ENCODE measurements around the gene CLASP1. TPM values are rescaled to one million over a fixed set of nuclear protein-coding genes. Genes with fewer than 3 reads are reported as not detected.
"Not testable (repeated sequence)": the region's sequence is repeated elsewhere in the genome, so short reads cannot be mapped to it uniquely, and the experiment has no call there.

CLASP1 gene
- total and polyA plus RNA-seq, 3 donors from 2014 or later: 43.8 to 130 (median 103) TPM

- Histone ChIP-seq H3K27ac (no peak overlapping the region), H3K36me3 (ENCODE audit: low read depth, missing control alignments) (no peaks in the 10 kb centered on the region), H3K4me1 (peaks cover 12% of the 10 kb centered on the region), H3K27me3 (no peaks in the 10 kb centered on the region), H3K9me3 (no peaks in the 10 kb centered on the region), H3K4me3 (no peak overlapping the region)
- TF ChIP-seq POLR2A (IDR thresholded peaks at IDR 0.05) (no peak), CTCF (IDR thresholded peaks at IDR 0.05) (no peak)
- intact Hi-C loops (cut with DNase I; ENCODE audit: low total_unique reads): no loop called here
- 80 to 81% methylated on average over 2 of the region's 2 CpGs for WGBS, 2 donors
- DNase-seq: no peak
These were observed 45.8 kb upstream of the CLASP1 start for GRCh38 chr2:121695171-121695451.

- intact Hi-C loops (cut with DNase I; ENCODE audit: low total_unique reads): no loop called here
- H3K27me3 ChIP-seq: no peaks in the 10 kb centered on the region
- no peak for DNase-seq
- H3K9me3 ChIP-seq: no peaks in the 10 kb centered on the region
- TF ChIP-seq CTCF (IDR thresholded peaks at IDR 0.05): no peak
- no peak for TF ChIP-seq POLR2A (IDR thresholded peaks at IDR 0.05)
- no peak overlapping the region for H3K4me3 ChIP-seq
- no peaks in the 10 kb centered on the region for H3K36me3 ChIP-seq (ENCODE audit: low read depth, missing control alignments)
- H3K27ac ChIP-seq: no peak overlapping the region
- peaks cover 9% of the 10 kb centered on the region for H3K4me1 ChIP-seq
- WGBS, 2 donors: 83 to 89% methylated on average over 6 of the region's 6 CpGs
These were observed 45.3 kb upstream of the CLASP1 start for GRCh38 chr2:121694398-121695170.

- H3K4me1 ChIP-seq; intact Hi-C loops (cut with DNase I; ENCODE audit: low total_unique reads); H3K27me3 ChIP-seq; DNase-seq; H3K36me3 ChIP-seq (ENCODE audit: low read depth, missing control alignments); H3K27ac ChIP-seq; H3K4me3 ChIP-seq; H3K9me3 ChIP-seq: not testable (repeated sequence)
- 92 to 94% methylated on average over 3 of the region's 3 CpGs for WGBS, 2 donors
These were observed 41.3 kb upstream of the CLASP1 start for GRCh38 chr2:121690572-121690971.

- TF ChIP-seq CTCF (IDR thresholded peaks at IDR 0.05) (no peak), POLR2A (IDR thresholded peaks at IDR 0.05) (no peak)
- Histone ChIP-seq H3K36me3 (ENCODE audit: low read depth, missing control alignments) (no peaks in the 10 kb centered on the region), H3K4me1 (peaks cover 7% of the 10 kb centered on the region), H3K27ac (no peak overlapping the region), H3K27me3 (no peaks in the 10 kb centered on the region), H3K4me3 (no peak overlapping the region), H3K9me3 (no peaks in the 10 kb centered on the region)
- 90 to 91% methylated on average over 6 of the region's 6 CpGs for WGBS, 2 donors
- intact Hi-C loops (cut with DNase I; ENCODE audit: low total_unique reads): no loop called here
- no peak for DNase-seq
These were observed 40.8 kb upstream of the CLASP1 start for GRCh38 chr2:121690095-121690494.

GRCh38 chr2:121689356-121689755, 40.1 kb upstream of the CLASP1 start:
- Histone ChIP-seq H3K4me1 (peaks cover 7% of the 10 kb centered on the region), H3K36me3 (ENCODE audit: low read depth, missing control alignments) (no peaks in the 10 kb centered on the region), H3K27ac (no peak overlapping the region), H3K9me3 (no peaks in the 10 kb centered on the region), H3K27me3 (no peaks in the 10 kb centered on the region), H3K4me3 (no peak overlapping the region)
- peak; percentile 40 to 70 (median 55) for TF ChIP-seq CTCF (IDR thresholded peaks at IDR 0.05)
- TF ChIP-seq POLR2A (IDR thresholded peaks at IDR 0.05): no peak
- peak; percentile 70 for DNase-seq
- intact Hi-C loops (cut with DNase I; ENCODE audit: low total_unique reads): no loop called here
- 53 to 55% methylated on average over 4 of the region's 4 CpGs for WGBS, 2 donors
